K562 (cell line): ENCODE results near the gene DCAF8. TPM values are rescaled to one million over a fixed set of nuclear protein-coding genes. Genes with fewer than 3 reads are reported as not detected.

Source experiments
- ATAC-seq: fragments of 200-7000 bp; cut with Tn5 transposase; 3 replicates; pipeline ENCODE4 v1.9.1; 2020; ENCODE audit warnings: moderate library complexity
- BruUV-seq: library from RNA; stranded (reverse); fragments of 400-500 nt; replicated peaks from 2 replicates; lab custom pipeline; 2021; lab: Mats Ljungman, UMichigan
- CTCF ChIA-PET: fragments of 300-600 bp; formaldehyde crosslinking; extraction: SDS; loops from one replicate; lab custom pipeline; 2021; ENCODE audit warnings: low intra/inter-chr PET ratio; lab: Yijun Ruan, JAX
- POLR2A ChIA-PET: fragments of 300-600, 350-650 bp; sonication (Branson Sonifier 250); formaldehyde crosslinking; extraction: SDS; loops from one replicate; lab custom pipeline; 2021; ENCODE audit warnings: antibody characterized with exemption, inconsistent platforms; lab: Yijun Ruan, JAX
- DNase-seq, 4 experiments: peaks; one replicate each; pipeline versions ENCODE4 v3.0.0 to v3.0.0-alpha.2; 2011 to 2018; ENCODE audit warnings: low spot score in 3 of 4, mixed read lengths in 3 of 4; ENCODE audit errors: extremely low read depth in 1 of 4
- FAIRE-seq: peaks from 2 replicates; lab custom pipeline; 2011; peaks lifted over from hg19 to GRCh38; lab: Jason Lieb, UNC
- H2AFZ ChIP-seq: 2 replicates; pipeline ENCODE4 v1.6.0; 2011; ENCODE audit warnings: low read depth, low read length, control low read depth, inconsistent platforms
- H3K27ac ChIP-seq: fragments of 200-600 bp; 3 replicates; pipeline ENCODE4 v1.8.0; 2011; ENCODE audit warnings: low read depth, mild to moderate bottlenecking, control low read depth, inconsistent platforms, low read length, moderate library complexity, mixed read lengths; ENCODE audit errors: extremely low read depth
- H3K27me3 ChIP-seq, 2 experiments: fragments of 300-600 bp in 1 of 2; 2 replicates in 1 of 2; 3 replicates in 1 of 2; pipeline versions ENCODE4 v1.6.0 to v1.8.0; 2011; ENCODE audit warnings: inconsistent platforms in 2 of 2, low read length in 2 of 2, mild to moderate bottlenecking in 1 of 2, mixed read lengths in 1 of 2, moderate library complexity in 1 of 2; ENCODE audit not compliant: control insufficient read depth in 2 of 2, insufficient read depth in 2 of 2
- H3K36me3 ChIP-seq: fragments of 300-600 bp; 3 replicates; pipeline ENCODE4 v1.8.0; 2011; ENCODE audit warnings: mild to moderate bottlenecking, low read length, inconsistent platforms; ENCODE audit not compliant: control insufficient read depth, insufficient read depth
- H3K4me1 ChIP-seq, 2 experiments: fragments of 200-600 bp in 1 of 2; replicated peaks in 1 of 2; 2 replicates in 1 of 2; 3 replicates in 1 of 2; pipeline versions ENCODE4 v1.5.1 to v1.8.0; 2011; ENCODE audit warnings: inconsistent platforms in 2 of 2, low read length in 2 of 2, mild to moderate bottlenecking in 1 of 2, mixed read lengths in 1 of 2, moderate library complexity in 1 of 2; ENCODE audit not compliant: control insufficient read depth in 2 of 2, insufficient read depth in 2 of 2
- H3K4me2 ChIP-seq: 2 replicates; pipeline ENCODE4 v1.6.1; 2011; ENCODE audit warnings: low read length, control low read depth, inconsistent platforms, mixed read lengths; ENCODE audit not compliant: insufficient read depth
- H3K4me3 ChIP-seq: fragments of 200-600 bp; sonication (generic), shearing (Covaris generic); 2 replicates; pipeline ENCODE4 v1.5.1; 2016; ENCODE audit warnings: control low read depth, inconsistent platforms
- H3K79me2 ChIP-seq: fragments of 200-600 bp; 3 replicates; pipeline ENCODE4 v1.8.0; 2011; ENCODE audit warnings: low read length, inconsistent platforms; ENCODE audit not compliant: control insufficient read depth, insufficient read depth
- H3K9ac ChIP-seq, 2 experiments: 2 replicates each; pipeline versions ENCODE4 v1.6.0 to v1.6.1; 2011; ENCODE audit warnings: low read depth in 2 of 2, low read length in 2 of 2, control low read depth in 1 of 2, inconsistent platforms in 1 of 2, mild to moderate bottlenecking in 1 of 2, mixed read lengths in 1 of 2; ENCODE audit not compliant: insufficient read depth in 1 of 2
- H3K9me1 ChIP-seq: one replicate; pipeline ENCODE4 v1.6.0; 2011; ENCODE audit warnings: inconsistent platforms, mild to moderate bottlenecking, low read length, moderate library complexity; ENCODE audit not compliant: control insufficient read depth, insufficient read depth
- H3K9me3 ChIP-seq: replicated peaks from 2 replicates; pipeline ENCODE4 v1.5.1; 2011; ENCODE audit warnings: low read depth, low read length, inconsistent platforms; ENCODE audit not compliant: control insufficient read depth, insufficient read depth
- H4K20me1 ChIP-seq: replicated peaks from 2 replicates; pipeline ENCODE4 v1.6.1; 2011; ENCODE audit warnings: low read length, inconsistent platforms, mixed read lengths; ENCODE audit not compliant: control insufficient read depth, insufficient read depth
- HOMEZ ChIP-seq: fragments of 250-450 bp; sonication (Bioruptor Pico); IDR thresholded peaks from 2 replicates; pipeline ENCODE4 v1.4.0; 2020; ENCODE audit warnings: mild to moderate bottlenecking, moderate library complexity
- KDM5B ChIP-seq: fragments of 200-600 bp; sonication (generic); IDR thresholded peaks from 2 replicates; pipeline ENCODE4 v1.6.1; 2012; ENCODE audit warnings: low read depth, mild to moderate bottlenecking, moderate library complexity, low read length, control low read depth, inconsistent platforms; ENCODE audit not compliant: insufficient replicate concordance
- MIER1 ChIP-seq: fragments of 450-650 bp; IDR thresholded peaks from 2 replicates; pipeline ENCODE4 v1.6.1; 2016; ENCODE audit warnings: antibody characterized with exemption, mild to moderate bottlenecking, low read depth
- MTA3 ChIP-seq: fragments of 450-650 bp; formaldehyde crosslinking; IDR thresholded peaks from 2 replicates; pipeline ENCODE4 v1.6.1; 2017; ENCODE audit warnings: mild to moderate bottlenecking, borderline replicate concordance
- NR2C2 ChIP-seq, 2 experiments: fragments of 200-800 bp in 1 of 2; sonication (Bioruptor generic) in 1 of 2; sonication (generic) in 1 of 2; formaldehyde crosslinking in 1 of 2; IDR thresholded peaks; 2 replicates each; pipeline versions ENCODE4 v1.6.1 to v1.8.0; 2016 to 2022; ENCODE audit warnings: mild to moderate bottlenecking in 1 of 2, missing compliant biosample characterization in 1 of 2, missing genetic modification characterization in 1 of 2, missing genetic modification reagents in 1 of 2
- PKNOX1 ChIP-seq: fragments of 450-650 bp; IDR thresholded peaks from 2 replicates; pipeline ENCODE4 v1.6.1; 2016
- TRIM28 ChIP-seq: fragments of 450-650 bp; IDR thresholded peaks from 2 replicates; pipeline ENCODE4 v1.6.1; 2017
- ZBTB34 ChIP-seq: fragments of 250-450 bp; sonication (Bioruptor Pico); IDR thresholded peaks from 2 replicates; pipeline ENCODE4 v1.8.0; 2021; ENCODE audit warnings: mild to moderate bottlenecking, moderate library complexity
- ZBTB7A ChIP-seq: IDR thresholded peaks from 2 replicates; pipeline ENCODE4 v1.6.1; 2011; ENCODE audit warnings: low read depth, mild to moderate bottlenecking, low read length, moderate library complexity, borderline replicate concordance; ENCODE audit not compliant: control insufficient read depth
- ZNF146 ChIP-seq: IDR thresholded peaks from one replicate; pipeline ENCODE4 v1.6.1; 2018; ENCODE audit warnings: missing compliant biosample characterization; ENCODE audit not compliant: unreplicated experiment
- ZNF274 ChIP-seq: IDR thresholded peaks from 2 replicates; pipeline ENCODE4 v1.6.1; 2011; ENCODE audit warnings: low read depth, mild to moderate bottlenecking, low read length, moderate library complexity, borderline replicate concordance
- ZSCAN29 ChIP-seq: fragments of 450-650 bp; IDR thresholded peaks from 2 replicates; pipeline ENCODE4 v1.6.1; 2017
- WGBS: fragments of 100-300 bp; shearing (Covaris generic); methylation state at CpG from one replicate; pipeline ENCODE4 v1.1.6; 2016; ENCODE audit warnings: low coverage, mixed read lengths; ENCODE audit not compliant: insufficient coverage; ENCODE audit errors: missing lambda C conversion rate; 5-methylcytosine and 5-hydroxymethylcytosine counted together
- in situ Hi-C: fragments of 300-500 bp; cut with MboI; formaldehyde crosslinking; loops from 4 replicates; pipeline ENCODE4 v1.15.0; 2018; ENCODE audit warnings: inconsistent platforms, mixed read lengths
- intact Hi-C: fragments of 100-400 bp; cut with micrococcal nuclease; formaldehyde crosslinking; loops from 2 replicates; pipeline ENCODE4 v1.14.2; 2022
- polyA plus RNA-seq, 8 experiments: library from polyadenylated mRNA; depleted of rRNA in 4 of 8; stranded (reverse) in 5 of 8; unstranded in 3 of 8; fragments of >200 nt; fragmentation: Nextera tagmentation in 2 of 8; fragmentation: Illumina TruSeq in 1 of 8; extraction: Ambion mirVana in 2 of 8; extraction: Trizol in 1 of 8; gene quantifications; 2 replicates each; pipeline versions ENCODE4 v1.2.1 to v1.2.3, GENCODE V29; 2011 to 2014; ENCODE audit warnings: inconsistent platforms in 1 of 8, missing spikeins in 1 of 8
- total RNA-seq, 7 experiments: library from RNA; depleted of rRNA in 6 of 7; stranded (reverse); fragments of >200 nt in 6 of 7; fragmentation: Illumina TruSeq in 2 of 7; extraction: Trizol in 2 of 7; gene quantifications; 2 replicates each; pipeline versions ENCODE4 v1.2.1 to v1.2.3, GENCODE V29; 2011 to 2021; ENCODE audit warnings: low replicate concordance in 1 of 7

Gene DCAF8
- total and polyA plus RNA-seq, 9 of the 15 experiments (the other 6 are each of a cell fraction or from before 2014, with no cell fraction given) = 11.6 to 149 (median 81.3) TPM

GRCh38 chr1:160177231-160177630 is 85.1 kb downstream of the DCAF8 start:
- H3K9me3 ChIP-seq = no peaks in the 10 kb centered on the region
- no peak for FAIRE-seq
- H3K79me2 ChIP-seq = no peaks in the 10 kb centered on the region
- peaks cover 47 to 65% of the 10 kb centered on the region in 2 experiments for H3K27me3 ChIP-seq
- in situ Hi-C loops = no loop called here
- no peak overlapping the region for H3K4me3 ChIP-seq
- H4K20me1 ChIP-seq = no peaks in the 10 kb centered on the region
- H3K27ac ChIP-seq = no peak overlapping the region
- no peak overlapping the region for H2AFZ ChIP-seq
- 27% methylated on average over 2 of the region's 2 CpGs for WGBS
- no peaks in the 10 kb centered on the region for H3K4me1 ChIP-seq
- no peaks in the 10 kb centered on the region for H3K9me1 ChIP-seq
- BruUV-seq = no TSS peak
- ChIA-PET POLR2A (no interaction called here), CTCF (no interaction called here)
- no peak; the same call in 2 of the 3 replicates for ATAC-seq
- intact Hi-C loops = no loop called here
- H3K36me3 ChIP-seq = no peaks in the 10 kb centered on the region
- no peak for DNase-seq
- TF ChIP-seq NR2C2 (CRISPR knock-in tag; IDR thresholded peaks at IDR 0.05) (no peak), NR2C2 (tag; IDR thresholded peaks at IDR 0.05) (peak; percentile 73), PKNOX1 (no peak), TRIM28 (no peak)
- TF ChIP-seq, all 486 proteins: peak for 1
- H3K4me2 ChIP-seq = no peak overlapping the region
- H3K9ac ChIP-seq = no peak overlapping the region; a peak in 1 of 4 replicates

GRCh38 chr1:160171980-160172379 is 90.4 kb downstream of the DCAF8 start:
- no peak for ATAC-seq
- POLR2A ChIA-PET = interaction anchor here (0.6 to 1.2 kb wide), 4 partner anchors 9 to 191 kb away, joined by 3 to 4 read pairs (median 4); no protein-coding TSS in a partner anchor
- in situ Hi-C loops = no loop called here
- TF ChIP-seq ZBTB7A = no peak
- TF ChIP-seq MIER1 = no peak
- no peak for TF ChIP-seq MTA3
- TF ChIP-seq HOMEZ (CRISPR knock-in tag) = no peak
- TF ChIP-seq KDM5B = no peak
- TF ChIP-seq ZNF146 = no peak
- no peak for TF ChIP-seq ZBTB34 (CRISPR knock-in tag)
- TF ChIP-seq ZNF274 = no peak
- TF ChIP-seq ZSCAN29 = no peak

More at GRCh38 chr1:160171980-160172379, 90.4 kb downstream of the DCAF8 start:
- H3K4me1 ChIP-seq = no peaks in the 10 kb centered on the region
- CTCF ChIA-PET = no interaction called here
- peaks cover 51 to 88% of the 10 kb centered on the region in 2 experiments for H3K27me3 ChIP-seq
- H3K9ac ChIP-seq = no peak overlapping the region
- no peaks in the 10 kb centered on the region for H4K20me1 ChIP-seq
- H3K27ac ChIP-seq = no peak overlapping the region
- BruUV-seq = no TSS peak
- DNase-seq (no peak), FAIRE-seq (no peak)
- no peaks in the 10 kb centered on the region for H3K36me3 ChIP-seq
- H3K79me2 ChIP-seq = no peaks in the 10 kb centered on the region
- no peak overlapping the region for H2AFZ ChIP-seq
- H3K4me2 ChIP-seq = no peak overlapping the region
- 0% methylated on average over 9 of the region's 9 CpGs for WGBS
- no peaks in the 10 kb centered on the region for H3K9me3 ChIP-seq
- no peak overlapping the region for H3K4me3 ChIP-seq
- intact Hi-C loops = no loop called here
- H3K9me1 ChIP-seq = no peaks in the 10 kb centered on the region
